Measurements from ENCODE around the gene NFYB.

The NFYB gene

DNA sequence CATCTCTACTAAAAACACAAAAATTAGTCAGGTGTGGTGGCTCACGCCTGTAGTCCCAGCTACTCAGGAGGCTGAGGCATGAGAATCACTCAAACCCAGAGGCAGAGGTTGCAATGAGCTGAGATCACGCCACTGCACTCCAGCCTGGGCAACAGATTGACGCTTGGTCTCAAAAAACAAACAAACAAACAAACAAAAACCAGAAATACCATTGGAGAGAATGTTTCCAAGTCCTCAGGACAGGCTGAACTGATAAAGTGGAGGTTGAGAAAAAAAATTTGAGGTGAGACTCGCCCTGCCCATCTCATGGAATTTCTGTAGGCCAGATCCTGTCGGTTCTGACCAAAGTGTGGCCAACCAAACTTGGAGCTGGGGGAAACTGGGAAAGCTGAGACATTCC lies 30.6 kb upstream of the NFYB start:
- no peak overlapping the region for H3K27ac ChIP-seq (ENCODE audit: low read length)
- H3K79me2 ChIP-seq (ENCODE audit: insufficient read depth, low read length) = no peaks in the 10 kb centered on the region
- no peak for DNase-seq
- no peak overlapping the region for H3K9ac ChIP-seq (ENCODE audit: low read depth, low read length)
- H3K4me1 ChIP-seq (ENCODE audit: insufficient read depth, low read length) = no peaks in the 10 kb centered on the region
- H3K27me3 ChIP-seq (ENCODE audit: insufficient read depth, low read length, poor library complexity) = no peaks in the 10 kb centered on the region
- H4K20me1 ChIP-seq (ENCODE audit: insufficient read depth, low read length) = no peaks in the 10 kb centered on the region
- no peak overlapping the region for H2AFZ ChIP-seq (ENCODE audit: low read depth, low read length)
- TF ChIP-seq EZH2 (IDR thresholded peaks at IDR 0.05; ENCODE audit: borderline replicate concordance, low read depth, low read length, severe bottlenecking) (no peak), CTCF (IDR thresholded peaks at IDR 0.05; ENCODE audit: borderline replicate concordance, extremely low read depth, low read length, poor library complexity, severe bottlenecking) (no peak)
- H3K4me2 ChIP-seq (ENCODE audit: insufficient read depth, low read length) = no peak overlapping the region
- H3K4me3 ChIP-seq (ENCODE audit: low read depth in 1 of 2, low read length in 2 of 2) = no peak overlapping the region
- no peaks in the 10 kb centered on the region for H3K36me3 ChIP-seq (ENCODE audit: insufficient read depth, low read length)
- H3K9me3 ChIP-seq (ENCODE audit: insufficient read depth, low read length, severe bottlenecking) = no peaks in the 10 kb centered on the region
- ATAC-seq (ENCODE audit: insufficient read depth, low read depth) = no peak

DNA sequence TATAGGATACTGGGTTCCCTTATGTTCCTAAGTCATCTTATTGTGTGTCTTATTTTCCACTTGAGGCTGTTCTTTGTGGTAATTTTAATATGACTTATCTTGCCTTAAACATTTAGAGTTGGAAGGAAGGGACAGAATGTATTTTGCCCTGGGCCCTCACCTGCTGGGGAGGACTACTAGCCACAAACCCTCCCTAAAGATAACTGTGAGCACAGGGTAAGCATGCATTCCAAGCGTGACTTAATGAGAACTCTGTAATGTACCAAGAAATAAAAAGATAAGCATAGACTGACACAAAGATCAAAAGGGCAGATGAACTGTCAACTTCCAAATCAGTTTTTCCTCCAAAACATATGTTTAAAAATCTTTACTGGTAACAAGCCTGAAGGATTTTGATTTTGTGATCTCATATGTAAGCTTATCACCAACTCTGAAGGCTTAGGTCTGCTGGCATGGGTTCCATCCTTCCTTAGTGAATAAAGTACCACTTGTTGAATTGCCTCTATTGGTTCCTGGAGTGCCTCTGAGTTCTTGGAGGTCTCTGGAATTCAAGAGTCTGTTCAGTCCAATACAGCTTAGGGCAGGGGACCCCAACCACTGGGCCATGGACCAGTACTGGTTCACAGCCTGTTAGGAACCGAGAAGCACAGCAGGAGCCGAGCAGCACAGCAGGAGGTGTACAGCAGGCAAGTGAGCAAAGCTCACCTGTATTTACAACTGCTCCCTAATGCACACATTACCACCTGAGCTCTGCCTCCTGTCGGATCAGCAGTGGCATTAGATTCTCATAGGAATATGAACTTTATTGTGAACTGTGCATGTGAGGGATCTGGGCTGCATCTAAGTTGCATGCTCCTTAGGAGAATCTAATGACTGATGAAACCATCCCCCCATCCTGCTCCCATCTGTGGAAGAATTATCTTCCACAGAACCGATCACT lies 29.8 kb upstream of the NFYB start:
- no peaks in the 10 kb centered on the region for H3K4me1 ChIP-seq (ENCODE audit: insufficient read depth, low read length)
- H3K36me3 ChIP-seq (ENCODE audit: insufficient read depth, low read length) = no peaks in the 10 kb centered on the region
- no peaks in the 10 kb centered on the region for H3K79me2 ChIP-seq (ENCODE audit: insufficient read depth, low read length)
- H2AFZ ChIP-seq (ENCODE audit: low read depth, low read length) = no peak overlapping the region
- no peak overlapping the region for H3K9ac ChIP-seq (ENCODE audit: low read depth, low read length)
- H3K27ac ChIP-seq (ENCODE audit: low read length) = no peak overlapping the region
- DNase-seq = no peak
- no peak for ATAC-seq (ENCODE audit: insufficient read depth, low read depth)
- no peaks in the 10 kb centered on the region for H3K9me3 ChIP-seq (ENCODE audit: insufficient read depth, low read length, severe bottlenecking)
- H3K4me3 ChIP-seq (ENCODE audit: low read depth in 1 of 2, low read length in 2 of 2) = no peak overlapping the region
- no peaks in the 10 kb centered on the region for H4K20me1 ChIP-seq (ENCODE audit: insufficient read depth, low read length)
- TF ChIP-seq EZH2 (IDR thresholded peaks at IDR 0.05; ENCODE audit: borderline replicate concordance, low read depth, low read length, severe bottlenecking) (no peak), CTCF (IDR thresholded peaks at IDR 0.05; ENCODE audit: borderline replicate concordance, extremely low read depth, low read length, poor library complexity, severe bottlenecking) (no peak)
- no peak overlapping the region for H3K4me2 ChIP-seq (ENCODE audit: insufficient read depth, low read length)
- no peaks in the 10 kb centered on the region for H3K27me3 ChIP-seq (ENCODE audit: insufficient read depth, low read length, poor library complexity)

DNA sequence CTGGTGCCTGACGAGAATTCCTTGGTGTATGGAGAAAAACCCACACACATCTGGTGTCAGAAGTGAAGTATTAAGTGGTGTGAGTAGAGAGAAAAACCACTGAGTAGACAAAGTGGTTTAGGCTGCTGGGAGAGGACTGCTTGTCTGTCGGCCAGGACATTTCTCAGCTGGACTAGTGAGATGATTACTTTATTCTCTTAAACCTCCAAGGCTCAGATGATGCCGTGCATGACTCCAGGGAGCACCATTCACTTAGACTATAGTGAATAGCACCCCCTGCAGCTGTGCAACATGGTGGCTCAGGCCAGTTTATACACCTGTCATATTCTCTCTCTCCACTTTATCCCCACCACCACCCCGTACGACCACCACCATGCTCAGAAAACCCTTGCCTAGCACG lies 28.5 kb upstream of the NFYB start:
- H3K4me1 ChIP-seq (ENCODE audit: insufficient read depth, low read length) = no peaks in the 10 kb centered on the region
- H3K79me2 ChIP-seq (ENCODE audit: insufficient read depth, low read length) = no peaks in the 10 kb centered on the region
- no peak overlapping the region for H3K4me2 ChIP-seq (ENCODE audit: insufficient read depth, low read length)
- ATAC-seq (ENCODE audit: insufficient read depth, low read depth) (no peak), DNase-seq (no peak)
- H2AFZ ChIP-seq (ENCODE audit: low read depth, low read length) = no peak overlapping the region
- no peak overlapping the region for H3K4me3 ChIP-seq (ENCODE audit: low read depth in 1 of 2, low read length in 2 of 2)
- H3K9me3 ChIP-seq (ENCODE audit: insufficient read depth, low read length, severe bottlenecking) = no peaks in the 10 kb centered on the region
- TF ChIP-seq CTCF (IDR thresholded peaks at IDR 0.05; ENCODE audit: borderline replicate concordance, extremely low read depth, low read length, poor library complexity, severe bottlenecking) = no peak
- no peak for TF ChIP-seq EZH2 (IDR thresholded peaks at IDR 0.05; ENCODE audit: borderline replicate concordance, low read depth, low read length, severe bottlenecking)
- H3K27me3 ChIP-seq (ENCODE audit: insufficient read depth, low read length, poor library complexity) = no peaks in the 10 kb centered on the region
- H3K9ac ChIP-seq (ENCODE audit: low read depth, low read length) = no peak overlapping the region
- no peaks in the 10 kb centered on the region for H4K20me1 ChIP-seq (ENCODE audit: insufficient read depth, low read length)
- H3K36me3 ChIP-seq (ENCODE audit: insufficient read depth, low read length) = no peaks in the 10 kb centered on the region
- H3K27ac ChIP-seq (ENCODE audit: low read length) = no peak overlapping the region
